HG02642 (cell line): ENCODE results near the gene DDO.
"Not testable (repeated sequence)": the region's sequence is repeated elsewhere in the genome, so short reads cannot be mapped to it uniquely, and the experiment has no call there.

ENCODE experiments used
- ATAC-seq: cut with Tn5 transposase; IDR thresholded peaks from one replicate; pipeline ENCODE4 v1.9.1; 2021; ENCODE audit warnings: mild to moderate bottlenecking; ENCODE audit not compliant: unreplicated experiment, poor library complexity

Gene DDO, protein sequence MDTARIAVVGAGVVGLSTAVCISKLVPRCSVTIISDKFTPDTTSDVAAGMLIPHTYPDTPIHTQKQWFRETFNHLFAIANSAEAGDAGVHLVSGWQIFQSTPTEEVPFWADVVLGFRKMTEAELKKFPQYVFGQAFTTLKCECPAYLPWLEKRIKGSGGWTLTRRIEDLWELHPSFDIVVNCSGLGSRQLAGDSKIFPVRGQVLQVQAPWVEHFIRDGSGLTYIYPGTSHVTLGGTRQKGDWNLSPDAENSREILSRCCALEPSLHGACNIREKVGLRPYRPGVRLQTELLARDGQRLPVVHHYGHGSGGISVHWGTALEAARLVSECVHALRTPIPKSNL

DNA sequence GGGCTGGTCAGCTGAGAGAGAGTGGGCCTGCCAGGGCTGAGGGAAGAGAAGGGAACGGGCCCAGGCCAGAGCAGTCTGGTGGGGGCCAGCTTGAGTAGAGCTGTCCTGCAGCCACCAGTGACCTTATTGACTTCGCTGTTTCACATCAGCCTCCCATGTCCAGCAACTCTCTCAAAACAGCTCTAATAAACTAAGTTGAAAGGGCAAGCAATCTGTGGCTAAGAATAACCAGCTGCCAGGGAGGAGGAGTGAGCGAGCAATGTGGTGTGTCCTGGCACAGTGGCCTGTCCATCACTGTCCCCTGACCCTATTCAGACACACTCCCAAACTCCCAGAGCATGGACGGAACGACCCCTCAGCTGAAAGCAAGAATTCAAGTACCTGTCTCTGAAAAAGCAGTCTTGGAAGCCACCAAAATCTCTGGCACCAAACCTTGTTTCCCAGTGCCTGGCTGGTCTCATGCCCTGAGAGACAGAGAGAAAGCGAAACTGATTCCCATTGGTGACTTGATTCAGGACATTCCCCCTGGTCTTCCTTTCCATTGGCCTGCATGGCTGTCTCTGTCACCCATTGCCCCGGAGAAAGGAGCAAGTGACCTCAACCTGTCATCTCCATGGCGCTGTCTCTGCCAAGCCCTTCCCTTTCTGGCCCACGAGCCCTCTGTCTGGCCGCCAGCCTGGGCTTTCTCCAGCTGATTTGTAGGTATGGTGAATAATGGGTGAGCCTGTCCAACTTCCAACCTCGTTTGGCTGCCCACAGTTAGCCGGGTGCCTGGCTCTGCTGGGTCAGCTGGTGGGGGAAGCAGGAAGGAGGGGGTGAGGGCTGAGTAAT lies at the start of gene DDO:
TSS of gene DDO (minus strand) at position 490 of the 831 bp plus-strand sequence. CDS start 2,113 bp downstream, outside the sequence.
- ATAC-seq = no peak

DNA sequence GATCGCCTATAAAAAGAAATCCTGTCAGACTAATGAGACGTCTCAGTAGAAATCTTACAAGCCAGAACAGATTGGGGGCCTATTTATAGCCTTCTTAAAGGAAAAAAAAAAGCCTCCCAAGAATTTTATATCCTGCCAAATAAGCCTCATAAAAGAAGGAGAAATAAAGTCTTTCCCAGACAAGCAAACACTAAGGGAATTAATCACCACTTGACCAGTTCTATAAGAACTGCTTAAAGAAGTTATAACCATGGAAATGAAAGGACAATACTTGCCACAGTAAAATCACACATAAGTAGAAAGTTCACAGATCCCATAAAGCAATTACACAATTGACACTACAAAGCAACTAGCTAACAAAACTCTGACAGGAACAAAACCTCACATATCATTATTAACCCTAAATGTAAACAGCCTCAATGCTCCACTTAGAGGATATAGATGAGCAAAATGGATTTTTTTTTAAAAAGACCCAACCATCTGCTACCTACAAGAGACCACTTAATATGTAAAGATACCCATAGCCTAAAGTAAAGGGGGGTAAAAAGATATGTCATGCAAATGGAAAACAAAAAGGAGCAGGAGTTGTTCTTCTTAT lies 47.6 kb upstream of the DDO start:
- ATAC-seq = no peak

DNA sequence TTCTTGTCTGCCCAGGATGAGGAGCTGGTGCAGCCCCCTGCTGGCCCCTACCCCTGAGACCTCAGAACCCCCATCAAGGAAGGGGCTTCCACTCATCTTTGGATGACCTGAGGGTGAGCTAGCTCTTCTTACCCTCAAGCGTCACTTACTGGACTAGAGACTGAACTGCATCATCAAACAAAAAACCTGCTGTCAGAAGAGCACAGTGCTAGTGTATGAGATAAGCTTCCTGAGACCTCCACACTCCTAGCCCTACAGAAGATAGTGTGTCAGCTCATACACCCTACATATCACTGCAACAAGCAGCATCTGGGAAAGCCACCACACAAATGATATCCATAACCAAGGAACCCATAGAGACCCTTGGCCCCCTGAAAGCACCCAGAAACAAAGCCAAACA lies 46.0 kb upstream of the DDO start:
- no peak for ATAC-seq

DNA sequence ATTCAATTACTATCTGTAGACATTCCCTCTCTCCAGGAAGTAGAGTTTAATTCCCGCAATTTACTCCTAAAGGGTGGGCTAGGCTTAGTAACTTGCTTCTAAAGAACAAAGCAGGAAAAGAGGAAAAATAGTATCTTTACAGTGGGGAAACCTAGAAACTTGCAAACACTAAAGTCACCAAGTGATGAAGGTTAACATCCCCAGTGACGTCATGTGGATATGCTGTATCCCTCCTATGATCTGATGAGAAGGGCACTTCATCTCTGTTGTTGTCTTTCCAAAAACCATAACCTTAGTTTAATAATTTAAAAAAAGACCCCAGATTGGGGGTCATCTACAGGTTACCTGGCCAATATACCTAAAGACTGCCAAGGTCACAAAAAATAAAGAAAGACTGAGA lies 43.8 kb upstream of the DDO start:
- ATAC-seq = no peak

DNA sequence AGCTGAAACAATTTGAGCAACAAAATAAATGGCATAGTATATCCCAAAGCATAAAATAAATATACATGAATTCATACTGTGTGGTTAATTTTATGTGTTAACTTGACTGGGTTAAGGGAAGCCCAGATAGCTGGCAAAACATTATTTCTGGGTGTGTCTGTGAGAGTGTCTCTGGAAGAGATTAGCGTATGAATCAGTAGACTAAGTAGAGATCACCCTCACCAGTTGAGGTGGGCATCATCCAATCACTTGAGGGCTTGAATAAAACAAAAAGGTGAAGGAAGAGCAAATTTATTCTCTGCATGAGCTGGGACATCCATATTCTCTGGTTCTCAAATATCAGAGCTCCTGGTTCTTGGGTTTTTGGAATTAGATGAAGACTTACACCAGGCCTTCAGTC lies 43.1 kb upstream of the DDO start:
- ATAC-seq = no peak

DNA sequence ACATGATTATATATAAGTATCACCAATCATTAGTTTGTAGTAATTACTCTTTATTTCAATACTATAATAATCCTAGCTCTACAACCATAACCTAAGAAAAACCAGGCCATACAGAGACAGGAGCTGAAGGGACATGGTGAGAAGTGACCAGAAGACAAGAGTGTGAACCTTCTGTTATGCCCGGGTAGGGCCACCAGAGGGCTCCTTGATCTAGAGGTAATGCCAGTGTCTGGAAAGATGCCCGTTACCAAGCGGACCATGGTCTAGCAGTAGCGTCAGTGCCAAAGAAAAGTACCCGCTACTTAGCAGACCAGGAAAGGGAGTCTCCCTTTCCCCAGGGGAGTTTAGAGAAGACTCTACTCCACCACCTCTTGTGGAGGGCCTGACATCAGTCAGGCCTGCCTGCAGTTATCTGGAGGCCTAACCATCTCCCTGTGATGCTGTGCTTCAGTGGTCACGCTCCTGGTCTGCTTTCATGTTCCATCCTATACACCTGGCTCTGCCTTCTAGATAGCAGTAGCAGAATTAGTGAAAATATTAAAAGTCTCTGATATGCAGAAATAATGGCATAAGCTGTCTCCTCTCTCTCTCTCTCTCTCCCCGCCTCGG lies 42.3 kb upstream of the DDO start:
- ATAC-seq = not testable (repeated sequence)

DNA sequence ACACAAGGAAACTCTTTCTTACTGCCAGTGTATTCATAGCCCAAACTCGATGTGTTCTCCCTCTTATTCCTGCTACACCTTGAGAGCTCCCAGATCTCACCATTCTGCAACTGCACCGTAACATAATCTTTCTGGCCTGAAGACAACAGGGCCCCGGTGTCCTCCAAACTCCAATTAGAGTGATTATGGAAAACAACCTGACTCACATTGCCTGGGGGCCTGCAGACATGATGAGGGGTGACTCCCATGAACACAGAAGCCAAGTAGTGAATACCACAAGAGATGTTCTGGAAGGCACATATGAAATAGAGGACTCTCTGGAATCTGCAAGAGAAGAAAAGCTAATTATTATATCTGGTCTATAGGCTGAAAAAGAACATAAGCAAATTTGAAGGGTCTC lies 41.3 kb upstream of the DDO start:
- no peak for ATAC-seq

DNA sequence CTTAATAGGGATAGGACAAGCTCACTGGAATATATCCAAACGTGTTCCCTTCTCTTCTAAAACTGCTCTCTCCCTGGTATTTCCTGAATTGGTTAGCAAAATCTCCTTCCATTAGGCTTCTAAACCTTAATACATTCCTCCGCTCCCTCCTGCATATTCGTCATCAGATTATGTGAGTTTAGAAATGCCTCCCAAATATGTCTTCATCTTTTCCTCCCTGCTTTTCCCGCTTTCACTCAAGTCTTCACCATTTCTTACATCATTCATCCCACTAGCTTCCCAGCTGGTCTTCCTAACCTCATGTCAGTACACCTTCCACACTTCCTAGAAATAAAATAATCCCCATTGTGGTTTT lies 34.1 kb upstream of the DDO start:
- ATAC-seq = no peak

DNA sequence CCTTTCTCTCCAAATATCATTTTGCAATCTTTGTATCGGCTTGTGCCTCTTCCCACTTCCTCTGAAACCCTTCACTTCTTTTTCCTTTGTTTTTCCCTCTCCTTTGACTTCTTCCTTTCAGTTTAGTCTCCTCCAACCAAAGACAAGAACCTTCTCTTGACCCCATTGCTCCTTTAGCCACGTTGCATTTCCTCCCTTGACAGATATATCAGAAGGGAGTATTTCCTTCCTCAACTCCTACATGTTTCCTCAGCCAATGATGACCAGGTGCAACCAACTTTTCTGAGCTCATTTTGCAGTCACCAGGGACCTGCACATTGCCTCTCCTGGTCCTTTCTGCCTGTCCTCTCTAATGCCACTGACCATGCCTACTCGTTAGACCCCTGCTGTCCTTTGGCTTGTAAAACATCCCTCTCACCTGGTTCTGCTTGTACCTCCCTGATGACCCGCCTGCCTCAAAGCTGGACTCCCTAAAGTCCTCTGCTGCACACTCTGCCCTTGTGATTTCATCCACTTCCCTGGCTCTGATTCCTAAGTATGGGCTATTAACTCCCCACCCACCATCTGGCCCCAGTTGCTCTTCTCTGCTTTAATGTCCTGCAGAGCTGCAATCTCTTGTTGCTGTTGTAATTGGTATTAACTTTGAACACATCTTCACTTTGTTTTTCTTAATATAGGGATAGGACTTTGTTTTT lies 33.6 kb upstream of the DDO start:
- ATAC-seq = no peak

DNA sequence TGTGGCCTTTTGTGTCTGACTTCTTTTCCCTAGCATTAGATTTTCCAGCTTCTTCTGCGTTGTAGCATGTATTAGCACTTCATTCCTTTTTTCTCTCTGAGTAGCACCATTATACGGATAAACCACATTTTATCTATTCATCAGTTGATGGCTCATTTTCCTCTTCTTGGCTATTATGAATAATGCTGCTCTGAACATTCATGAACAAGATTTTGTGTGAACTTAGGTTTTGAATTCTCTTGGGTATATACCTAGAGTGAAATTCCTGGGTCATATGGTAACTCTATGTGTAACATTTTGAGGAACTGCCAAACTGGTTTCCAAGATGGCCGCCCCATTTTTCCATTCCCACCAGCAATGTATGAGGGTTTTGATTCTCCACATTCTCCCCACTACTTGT lies 32.4 kb upstream of the DDO start:
- ATAC-seq = no peak

DNA sequence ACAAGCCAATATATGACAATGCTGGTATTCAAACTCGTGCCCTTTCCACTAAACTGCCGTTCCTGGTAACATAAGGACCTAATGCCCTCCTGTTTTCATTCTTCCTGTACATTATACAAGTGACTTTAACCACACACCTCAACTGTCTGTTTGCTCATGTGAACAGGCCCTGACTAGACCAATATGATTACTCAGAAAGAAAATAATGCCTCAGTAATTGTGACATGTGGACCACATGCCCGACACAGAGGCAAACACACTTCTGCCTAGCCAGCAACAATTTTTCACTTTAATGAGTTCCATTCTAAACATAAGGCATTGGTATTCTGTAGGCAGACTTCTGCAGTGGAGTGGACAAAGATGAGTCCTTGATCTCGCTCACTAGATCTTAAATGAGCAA lies 31.0 kb upstream of the DDO start:
- ATAC-seq = no peak

DNA sequence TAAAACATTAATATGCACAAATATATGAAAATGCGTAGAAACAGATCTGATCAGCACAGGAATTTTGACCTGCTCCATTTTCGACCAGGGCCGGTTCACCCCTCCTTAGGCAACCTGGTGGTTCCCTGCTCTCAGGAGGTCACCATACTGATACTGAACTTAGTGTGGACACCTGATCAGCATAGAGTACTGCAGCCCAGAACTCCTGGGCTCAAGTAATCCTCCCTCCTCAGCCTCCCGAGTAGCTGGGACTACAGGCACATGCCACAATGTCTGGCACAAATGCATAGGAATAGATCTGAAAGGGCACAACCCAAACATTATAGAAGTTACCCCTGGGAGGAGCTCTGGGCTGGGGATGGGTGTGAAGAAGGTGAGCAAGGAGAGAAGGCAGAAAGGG lies 24.7 kb upstream of the DDO start:
- no peak for ATAC-seq

DNA sequence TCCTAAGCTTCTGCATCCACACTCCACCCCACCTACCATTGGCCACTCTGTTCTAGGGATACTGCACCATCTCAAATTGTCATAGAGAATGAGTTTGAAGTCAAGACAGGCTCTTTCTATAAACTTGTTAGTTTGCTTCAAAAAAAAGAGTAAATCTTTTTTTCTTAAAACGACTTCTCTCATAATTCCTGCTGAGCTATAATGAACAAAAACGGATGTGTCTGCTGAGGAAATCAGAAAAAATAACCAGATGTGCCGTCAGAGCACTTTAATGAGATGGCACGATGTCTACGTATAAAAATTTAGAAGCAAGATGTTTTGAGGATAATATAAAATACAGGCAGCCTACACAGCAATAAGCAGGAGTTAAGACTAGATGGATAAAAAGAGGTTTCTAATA lies 24.0 kb upstream of the DDO start:
- ATAC-seq = no peak

DNA sequence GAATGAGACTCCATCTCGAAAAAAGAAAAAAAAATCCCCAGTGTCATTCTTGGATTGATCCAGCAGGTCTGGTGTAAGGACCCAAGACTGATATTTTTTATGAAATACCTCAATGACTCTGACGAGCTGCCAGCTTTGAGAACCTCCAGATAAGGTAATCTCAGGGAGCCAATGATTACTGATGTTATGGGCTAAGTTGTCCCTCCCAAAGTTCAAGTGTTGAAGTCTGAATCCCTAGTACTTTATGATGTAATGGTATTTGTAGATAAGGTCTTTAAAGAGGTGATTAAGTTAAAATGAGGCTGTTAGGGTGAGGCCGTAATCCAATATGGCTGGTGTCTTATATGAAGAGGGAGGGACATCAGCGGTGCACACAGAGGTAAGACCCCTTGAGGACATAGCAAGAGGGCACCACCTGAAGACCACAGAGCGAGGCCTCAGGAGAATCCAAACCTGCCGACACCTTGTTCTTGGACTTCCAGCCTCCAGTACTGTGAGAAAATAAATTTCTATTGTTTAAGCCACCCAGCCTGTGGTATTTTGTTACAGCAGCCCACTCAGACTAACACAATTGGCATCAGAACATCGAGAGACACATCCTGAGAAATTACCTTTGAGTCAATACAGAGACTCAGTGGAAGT lies 19.7 kb upstream of the DDO start:
- no peak for ATAC-seq

DNA sequence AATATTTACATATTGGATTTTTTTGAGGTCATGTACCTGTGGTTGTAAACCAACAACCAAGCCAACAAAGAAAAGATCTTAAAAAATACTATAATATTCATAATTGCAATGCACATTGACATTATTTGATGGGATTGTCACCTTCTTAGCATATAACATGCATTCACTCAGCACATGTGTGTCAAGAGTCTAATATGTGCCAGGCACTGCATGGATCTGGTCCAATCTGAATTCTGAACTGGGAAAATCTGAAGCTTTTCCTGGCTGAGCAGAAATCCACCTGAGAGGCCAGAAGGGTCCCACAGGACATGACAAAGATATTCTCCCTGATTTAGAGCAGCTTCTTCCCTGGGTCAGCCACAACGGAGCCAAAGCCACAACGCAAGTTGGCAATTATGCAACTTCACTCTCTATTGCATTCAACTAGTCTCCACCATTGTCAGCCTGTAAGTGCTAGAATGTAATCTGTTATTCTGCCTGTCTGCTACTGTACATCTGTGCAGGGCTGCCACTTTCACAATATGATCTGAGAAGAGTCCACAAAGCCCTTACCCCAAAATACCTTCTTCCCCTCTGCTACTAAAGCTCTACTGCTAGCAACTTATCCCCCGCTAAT lies 17.0 kb upstream of the DDO start:
- no peak for ATAC-seq

DNA sequence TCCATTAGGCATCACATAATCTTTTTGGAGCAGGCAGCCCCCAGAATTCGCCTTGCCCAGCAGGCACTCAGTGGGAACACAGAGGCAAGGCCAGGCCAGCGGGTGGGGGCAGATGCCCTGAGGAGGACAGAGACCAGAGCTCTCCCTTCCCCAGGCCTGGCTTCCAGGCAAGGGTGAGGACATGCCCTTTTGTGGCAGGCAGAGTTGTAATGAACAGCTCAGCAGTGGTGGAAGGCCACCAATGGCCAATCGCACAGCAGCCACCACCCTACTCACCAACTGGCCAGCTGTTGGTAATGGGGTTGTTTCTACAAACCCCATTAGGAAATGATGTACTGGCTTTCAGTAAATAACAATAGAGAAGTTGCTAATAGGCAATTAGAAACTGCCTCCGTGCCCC lies 15.4 kb upstream of the DDO start:
- no peak for ATAC-seq

DNA sequence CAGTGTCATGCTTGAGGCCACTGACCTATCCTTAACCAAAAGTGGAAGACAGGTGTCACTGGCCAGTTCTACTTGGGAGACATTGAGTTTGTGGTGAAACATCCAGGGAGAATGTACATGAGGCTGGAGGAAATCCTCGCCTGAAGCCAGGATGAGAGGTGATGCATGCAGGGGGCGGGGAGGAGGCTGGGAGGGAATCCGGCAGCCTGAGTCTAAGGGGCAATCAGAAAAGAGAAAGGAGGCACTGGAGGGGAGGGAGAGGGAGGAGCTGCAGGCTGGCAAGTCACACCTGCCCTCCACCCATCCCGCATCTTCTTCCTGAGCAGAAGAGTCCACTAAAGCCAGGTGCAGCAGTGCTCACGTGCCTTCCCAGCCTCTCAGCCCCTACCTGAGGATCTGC lies 14.9 kb upstream of the DDO start:
- ATAC-seq = no peak

DNA sequence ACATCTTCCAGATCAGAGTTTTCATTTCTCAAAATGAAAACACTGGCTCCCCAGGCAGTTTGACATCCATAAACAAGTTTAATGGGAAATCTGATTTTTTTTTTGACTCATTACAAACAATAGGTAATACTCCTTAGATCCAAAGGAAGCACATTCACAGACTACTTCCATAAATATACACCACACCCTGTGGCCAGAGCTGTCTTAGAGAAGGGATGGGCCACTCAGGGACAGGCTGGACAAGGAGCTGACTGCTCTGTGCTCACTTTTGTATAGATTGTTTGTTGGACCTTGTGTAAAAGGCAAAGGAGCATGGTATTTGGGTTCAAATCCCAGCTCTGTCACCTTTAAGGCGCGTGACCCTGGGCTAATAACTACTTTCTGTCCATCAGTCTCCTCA lies 12.8 kb upstream of the DDO start:
- no peak for ATAC-seq

DNA sequence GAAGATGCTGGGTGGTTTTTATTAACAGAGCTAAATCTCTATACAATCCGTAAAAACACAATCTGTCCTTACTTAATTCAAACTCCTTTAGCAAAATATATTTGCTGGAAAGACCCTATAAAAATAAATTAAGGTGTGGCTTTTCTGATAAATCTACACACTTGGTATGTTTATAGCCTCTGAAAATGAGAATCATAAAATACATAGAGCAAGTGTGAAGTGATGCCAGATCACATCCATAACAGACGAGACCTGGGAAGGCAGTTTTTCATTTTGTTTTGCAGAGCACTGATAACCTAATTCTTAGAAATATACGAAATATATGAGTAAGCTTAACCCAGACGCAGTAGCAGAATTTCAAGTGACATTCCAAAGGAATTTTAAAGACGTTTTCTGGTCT lies 10.4 kb upstream of the DDO start:
- no peak for ATAC-seq

DNA sequence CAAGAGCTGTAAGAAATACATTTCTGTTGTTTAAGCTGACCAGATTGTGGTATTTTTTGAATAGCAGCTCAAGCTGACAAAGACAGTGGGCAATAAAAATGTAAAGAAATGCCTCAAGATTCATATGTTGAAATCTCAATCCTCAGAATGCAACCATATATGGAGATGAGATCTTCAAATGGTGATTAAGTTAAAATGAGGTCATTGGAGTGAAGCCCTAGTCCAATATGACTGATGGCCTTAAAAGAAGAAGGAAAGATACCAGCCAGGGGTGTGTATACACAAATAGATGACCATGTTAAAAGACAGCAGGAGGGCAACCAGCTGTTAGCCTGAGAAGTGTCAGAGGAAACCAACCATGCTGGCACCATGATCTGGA lies 7.1 kb upstream of the DDO start:
- no peak for ATAC-seq
